Renal cortical epithelial cell (primary cell): ENCODE results near the gene FNDC5. TPM values are rescaled to one million over a fixed set of nuclear protein-coding genes. Genes with fewer than 3 reads are reported as not detected.
"Not testable (repeated sequence)": the region's sequence is repeated elsewhere in the genome, so short reads cannot be mapped to it uniquely, and the experiment has no call there.

Experiments
- DNase-seq: peaks from one replicate; pipeline ENCODE4 v3.0.0-alpha.2; 2011; ENCODE audit warnings: low read depth
- total RNA-seq: library from RNA; depleted of rRNA; stranded (reverse); fragments of >200 nt; gene quantifications from 2 replicates; pipeline ENCODE4 v1.2.3, GENCODE V29; 2014

FNDC5 gene
- 0.70 TPM in 1 of 2 replicates, not detected in the other for total RNA-seq

DNA sequence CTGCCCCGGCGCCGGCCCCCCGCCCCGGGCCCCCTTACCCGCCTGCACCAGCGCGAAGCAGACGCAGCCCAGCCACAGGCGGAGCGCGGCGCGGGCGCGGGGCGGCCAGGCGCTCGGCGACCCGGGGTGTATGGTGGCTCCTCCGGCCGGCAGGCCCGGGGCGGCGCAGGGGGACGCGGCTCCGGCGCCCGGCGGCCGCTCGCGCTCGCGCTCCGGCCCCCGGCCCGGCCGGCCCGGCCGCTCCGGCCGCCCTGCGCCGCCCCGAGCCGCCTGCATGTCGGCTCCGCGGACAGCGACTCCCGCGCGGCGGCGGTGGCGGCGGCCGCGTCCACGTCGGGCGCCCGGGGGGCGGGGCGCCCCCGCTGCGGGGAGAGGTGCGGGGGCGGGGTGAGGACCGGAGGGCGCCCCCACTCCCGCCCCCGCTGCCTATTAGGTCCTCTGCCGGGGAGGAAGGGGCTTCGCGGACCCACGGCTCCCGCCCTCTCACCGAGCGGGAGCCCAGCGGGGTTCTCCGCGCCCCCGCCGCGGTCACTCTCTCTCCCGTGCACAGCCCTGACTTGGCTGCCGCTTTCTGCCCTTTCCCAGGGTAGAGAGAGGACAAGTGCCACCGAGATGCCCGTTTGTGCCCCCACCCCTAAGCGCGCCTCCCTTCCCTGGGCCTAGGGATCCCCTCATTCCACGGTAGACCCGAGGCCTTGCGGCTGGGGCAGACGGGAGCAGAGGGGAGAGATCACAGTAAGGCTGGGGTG, at the start of gene FNDC5:
Gene FNDC5 (minus strand): TSS at position 298 of the 749 bp plus-strand sequence.
- no peak for DNase-seq

DNA sequence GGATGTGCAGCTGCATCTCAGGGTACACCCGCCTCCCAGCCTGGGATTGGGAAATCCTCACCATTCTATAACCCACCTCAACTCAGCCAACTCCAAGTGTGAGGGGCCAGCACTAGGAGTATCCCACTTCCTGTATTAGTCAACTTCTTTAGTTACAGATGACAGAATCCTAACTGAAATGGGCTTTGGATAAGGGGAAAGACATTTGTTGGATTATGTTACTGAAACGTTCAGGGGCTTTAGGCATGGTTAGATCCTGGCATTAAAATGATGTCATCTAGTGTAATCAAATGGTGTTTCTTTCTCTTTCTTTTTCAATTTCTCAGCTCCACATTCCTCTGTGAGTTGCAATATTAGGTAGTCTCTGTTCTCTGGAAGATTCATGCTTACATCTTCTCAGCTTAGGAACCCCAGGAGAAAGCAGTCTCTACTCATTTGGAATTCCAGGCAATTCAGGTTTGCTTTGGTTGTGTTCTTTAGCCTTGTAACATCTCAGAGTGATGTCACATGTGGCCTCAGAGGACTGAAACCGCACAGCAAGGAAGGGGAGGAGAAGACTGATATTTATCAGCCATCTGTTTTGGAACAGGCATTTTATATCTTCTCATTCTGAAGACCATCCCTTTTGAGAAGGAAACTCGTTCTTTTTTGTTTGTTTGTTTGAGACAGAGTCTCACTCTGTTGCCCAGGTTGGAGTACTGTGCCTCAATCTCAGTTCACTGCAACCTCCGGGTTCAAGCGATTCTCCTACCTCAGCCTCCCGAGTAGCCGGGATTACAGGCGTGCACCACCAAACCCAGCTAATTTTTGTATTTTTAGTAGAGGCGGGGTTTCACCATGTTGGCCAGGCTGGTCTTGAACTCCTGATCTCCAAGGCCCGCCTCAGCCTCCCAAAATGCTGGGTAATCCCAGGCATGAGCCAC, 49.4 kb upstream of the FNDC5 start:
- peak; percentile 83 for DNase-seq

DNA sequence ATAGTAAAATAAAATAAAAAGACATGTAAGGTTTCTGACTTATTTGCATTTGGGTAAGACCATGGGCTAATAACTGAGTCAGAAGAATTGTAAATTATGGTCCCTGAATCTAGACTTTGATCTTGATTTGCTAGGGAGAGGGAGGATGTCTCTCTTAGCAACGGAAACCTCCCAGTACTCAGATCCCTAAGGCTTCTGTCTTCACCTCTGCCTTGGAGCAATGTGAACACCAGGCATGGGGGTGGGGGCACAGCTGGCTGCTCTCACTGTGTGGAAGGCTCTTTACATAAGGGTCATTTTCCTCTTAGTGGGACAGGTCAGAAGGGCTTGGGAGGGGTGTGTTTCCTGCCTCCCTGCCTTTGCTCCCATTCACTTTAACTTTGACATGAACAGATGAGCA, 47.5 kb upstream of the FNDC5 start:
- DNase-seq, result no peak

DNA sequence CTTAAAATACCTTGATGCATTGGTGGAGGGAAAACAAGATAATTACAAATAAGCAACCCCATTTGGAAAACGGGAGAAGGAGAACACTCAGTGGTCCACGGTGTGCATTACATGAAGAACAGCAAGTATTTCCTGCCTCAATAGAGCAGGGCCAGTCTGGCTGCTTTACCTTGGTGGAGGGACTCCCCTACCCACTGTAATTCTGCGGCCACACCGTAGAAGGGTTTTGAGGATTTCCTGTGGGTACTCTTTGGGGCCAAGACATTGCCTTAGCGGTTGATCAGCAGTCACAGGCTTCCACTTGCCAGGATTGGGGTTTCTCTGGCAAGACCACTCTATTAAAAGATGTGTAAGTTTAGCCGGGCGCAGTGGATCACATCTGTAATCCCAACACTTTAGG, 46.8 kb upstream of the FNDC5 start:
- DNase-seq, result no peak

DNA sequence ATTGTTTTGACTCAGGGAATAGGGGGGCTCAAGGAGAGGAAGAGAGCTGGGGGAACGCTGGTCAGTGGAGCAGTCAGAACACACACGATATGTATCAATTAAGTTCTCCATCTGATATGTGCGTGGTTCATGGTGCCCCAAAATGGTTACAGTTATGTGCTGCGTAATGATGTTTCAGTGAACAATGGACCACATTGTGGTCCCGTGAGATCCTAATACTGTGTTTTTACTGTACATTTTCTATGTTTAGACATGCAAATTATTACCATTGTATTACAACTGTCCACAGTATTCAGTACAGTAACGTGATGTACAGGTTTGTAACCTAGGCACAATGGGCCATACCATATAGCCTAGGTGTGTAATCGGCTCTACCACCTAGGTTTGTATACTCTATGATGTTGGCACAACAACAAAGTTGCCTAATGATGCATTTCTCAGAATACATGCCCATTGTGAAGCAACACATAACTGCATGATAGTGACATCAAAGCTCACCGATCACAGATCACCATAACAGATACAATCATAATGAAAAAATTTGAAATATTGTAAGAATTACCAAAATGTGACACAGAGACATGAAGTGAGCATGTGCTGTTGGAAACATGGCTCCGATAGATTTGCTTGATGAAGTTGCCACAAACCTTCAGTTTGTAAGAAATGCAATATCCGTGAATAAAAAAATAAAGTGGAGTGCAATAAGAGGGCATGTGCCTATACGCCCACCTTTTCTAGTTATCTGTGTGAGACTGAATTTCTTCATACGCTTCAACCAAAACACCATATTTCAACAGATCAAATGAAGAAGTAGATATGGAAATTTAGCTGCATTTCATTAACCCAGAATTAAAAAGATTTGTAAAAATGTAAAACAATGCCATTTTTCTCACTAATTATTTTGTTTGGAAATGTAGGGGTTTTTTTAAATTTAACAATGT, 45.3 kb upstream of the FNDC5 start:
- DNase-seq, result no peak

DNA sequence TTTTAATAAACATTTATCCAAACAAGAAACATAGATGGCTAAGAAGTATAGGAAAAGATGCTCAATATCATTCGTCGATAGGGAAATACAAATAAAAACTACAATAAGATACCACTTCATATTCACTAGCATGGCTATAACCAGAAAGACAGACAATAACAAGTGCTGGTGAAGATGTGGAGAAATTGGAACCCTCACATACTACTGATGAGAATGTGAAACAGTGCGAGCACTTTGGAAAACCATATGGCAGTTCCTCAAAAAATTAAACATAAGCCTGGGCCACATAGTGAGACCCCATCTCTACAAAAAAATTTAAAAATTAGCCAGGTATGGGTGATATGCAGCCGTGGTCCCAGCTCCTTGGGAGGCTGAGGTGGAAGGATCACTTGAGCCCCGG, 39.6 kb upstream of the FNDC5 start:
- DNase-seq, result no peak

DNA sequence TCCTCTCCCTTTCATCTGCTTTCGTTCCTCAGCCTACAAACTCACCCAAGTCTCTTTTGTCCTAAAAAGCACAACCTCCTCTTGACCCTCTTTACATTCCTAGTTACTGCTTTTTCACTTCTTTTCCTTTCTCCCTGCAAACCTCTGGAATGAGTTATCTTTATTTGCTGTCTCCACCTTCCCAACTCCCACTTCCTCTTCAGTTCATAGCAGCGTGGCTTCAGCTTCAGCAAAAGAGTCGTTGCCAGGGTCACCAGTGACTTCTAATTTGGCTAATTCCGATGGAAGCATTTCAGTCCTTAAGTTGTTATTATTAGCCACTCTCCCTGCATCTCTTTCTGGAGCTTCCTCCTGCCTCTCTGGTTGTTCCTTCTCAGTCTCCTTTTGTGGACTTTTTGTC, 36.7 kb upstream of the FNDC5 start:
- DNase-seq, result no peak

DNA sequence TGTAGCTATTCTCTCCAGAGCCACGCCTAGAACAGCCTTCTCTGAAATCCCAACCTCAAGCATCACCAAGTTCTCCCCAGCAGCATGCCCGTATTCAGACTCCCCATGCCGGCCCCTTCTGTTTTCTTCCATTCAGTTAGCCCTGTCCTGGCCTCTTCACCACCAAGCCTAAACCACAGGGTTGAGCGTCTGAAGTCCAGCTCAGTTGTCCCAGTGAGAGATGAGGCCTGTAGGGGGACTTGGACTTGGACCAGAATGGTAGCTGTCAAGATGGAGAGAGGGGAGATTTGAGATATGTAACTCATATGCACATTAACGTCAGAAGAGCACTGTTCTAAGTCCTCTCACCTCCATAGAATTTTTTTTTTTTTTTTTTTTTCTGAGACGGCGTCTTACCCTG, 35.9 kb upstream of the FNDC5 start:
- DNase-seq, result no peak

DNA sequence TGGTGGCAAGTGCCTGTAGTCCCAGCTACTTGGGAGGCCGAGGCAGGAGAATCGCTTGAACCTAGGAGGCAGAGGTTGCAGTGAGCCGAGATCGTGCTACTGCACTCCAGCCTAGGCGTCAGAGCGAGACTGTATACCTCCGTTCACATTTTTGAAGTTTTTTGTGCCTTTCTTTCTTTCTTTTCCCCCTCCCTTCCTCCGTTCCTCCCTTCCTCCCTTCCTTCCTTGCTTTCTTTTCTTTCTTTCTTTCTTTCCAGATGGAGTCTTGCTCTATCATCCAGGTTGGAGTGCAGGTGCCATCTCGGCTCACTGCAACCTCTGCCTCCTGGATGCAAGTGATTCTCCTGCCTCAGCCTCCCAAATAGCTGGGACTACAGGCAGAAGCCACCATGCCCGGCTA, 34.9 kb upstream of the FNDC5 start:
- DNase-seq, result not testable (repeated sequence)

DNA sequence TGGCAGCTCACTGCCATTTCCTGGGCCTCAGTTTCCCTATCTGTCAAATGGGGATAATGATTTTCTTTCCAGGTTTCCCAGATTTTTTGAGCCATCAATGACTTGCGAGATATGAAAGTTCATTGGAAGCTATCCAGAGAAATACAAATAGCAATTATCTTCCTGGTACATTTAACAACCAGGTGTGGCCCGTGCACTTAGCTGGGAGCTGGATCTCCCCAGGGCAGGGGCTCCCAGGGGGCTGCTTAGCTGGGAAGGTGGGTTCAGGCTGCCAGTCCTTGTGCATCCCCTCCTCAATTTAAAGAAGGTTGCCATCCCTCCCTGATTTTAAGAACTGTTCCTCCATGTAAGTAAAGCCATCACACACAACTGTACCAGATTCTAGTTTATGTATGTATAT, 34.1 kb upstream of the FNDC5 start:
- no peak for DNase-seq

DNA sequence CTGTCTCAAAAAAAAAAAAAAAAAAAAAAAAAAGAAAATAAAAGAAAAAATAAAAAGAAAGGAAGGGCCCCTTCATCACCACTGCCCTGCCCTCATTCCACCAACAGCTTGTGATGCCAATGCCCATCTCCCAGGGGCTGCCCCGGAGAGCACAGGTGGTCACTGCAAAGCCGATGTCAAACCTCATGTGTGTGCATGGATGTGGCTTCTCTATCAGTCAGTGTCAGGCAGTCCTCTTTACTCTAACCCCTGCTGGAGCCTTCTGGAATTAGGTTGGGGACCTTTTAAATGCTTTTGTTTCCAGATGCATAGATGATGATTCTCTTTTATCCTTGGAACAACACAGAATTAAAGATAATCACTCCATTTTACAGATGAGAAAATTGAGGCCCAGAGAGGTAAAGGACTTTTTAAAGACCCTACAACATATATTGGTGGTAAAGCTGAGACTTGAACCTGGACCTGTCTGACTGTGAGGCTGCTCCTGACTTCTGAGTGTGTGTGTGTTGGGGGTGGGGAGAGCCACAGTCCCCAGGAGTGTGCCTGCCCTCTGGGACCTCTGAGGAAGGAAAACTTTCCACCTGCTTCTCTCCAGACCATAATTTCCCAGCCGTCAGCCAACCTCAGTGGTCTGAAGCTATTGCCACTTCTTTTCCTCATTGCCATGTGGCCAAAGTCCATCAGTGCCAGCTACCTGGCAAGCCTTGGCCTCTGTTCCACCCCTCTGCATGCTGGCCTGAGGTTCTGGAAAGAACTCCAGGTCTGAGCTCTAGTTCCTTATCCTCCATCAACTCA, 33.5 kb upstream of the FNDC5 start:
- no peak for DNase-seq

DNA sequence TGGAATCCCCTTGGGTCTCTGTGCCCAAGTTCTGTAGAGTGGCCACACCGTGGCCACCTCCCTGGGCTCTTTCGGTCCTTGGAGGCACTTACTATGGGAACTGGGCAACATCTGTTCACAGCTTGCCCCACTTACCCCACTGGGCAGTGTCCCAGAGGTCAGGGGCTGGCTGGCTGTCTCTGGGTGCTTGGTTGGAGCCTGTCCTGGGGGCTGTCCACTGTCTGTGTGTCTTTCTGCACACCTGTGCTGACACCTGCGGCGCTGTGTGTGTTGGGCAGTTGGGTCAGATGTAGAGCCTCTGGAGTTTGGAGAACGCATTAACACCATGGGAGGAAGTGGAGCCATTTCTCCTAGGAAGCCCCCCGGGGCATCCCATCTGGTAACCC, 31.8 kb upstream of the FNDC5 start:
- no peak for DNase-seq

DNA sequence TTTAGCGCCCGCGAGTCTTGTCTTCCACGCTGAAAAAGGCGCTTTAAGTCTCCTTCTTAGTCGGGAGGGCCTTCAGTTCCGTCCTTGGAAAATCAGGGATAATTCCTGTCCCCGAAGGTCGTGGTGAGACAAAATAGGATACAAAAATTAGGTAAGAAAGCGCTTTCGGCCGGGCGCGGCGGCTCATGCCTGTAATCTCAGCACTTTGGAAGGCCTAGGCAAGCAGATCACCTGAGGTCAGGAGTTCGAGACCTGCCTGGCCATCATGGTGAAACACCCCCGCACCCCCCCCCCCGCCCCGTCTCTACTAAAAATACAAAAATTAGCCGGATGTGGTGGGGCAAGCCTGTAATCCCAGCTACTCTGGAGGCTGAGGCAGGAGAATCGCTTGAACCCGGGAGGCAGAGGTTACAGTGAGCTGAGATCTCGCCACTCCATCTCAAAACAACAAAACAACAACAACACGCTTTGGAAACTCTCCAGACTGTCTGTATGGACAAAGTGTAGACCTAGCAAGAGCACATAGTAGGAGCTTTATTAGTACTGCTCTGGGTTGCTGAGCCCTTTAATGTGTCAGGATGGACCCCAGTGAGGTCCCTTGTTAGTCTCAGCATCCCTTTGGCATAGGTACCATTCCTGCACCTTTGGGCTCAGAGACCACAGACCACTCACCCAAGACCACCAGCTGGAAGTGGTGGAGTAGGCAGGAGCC, 31.3 kb upstream of the FNDC5 start:
- no peak for DNase-seq

DNA sequence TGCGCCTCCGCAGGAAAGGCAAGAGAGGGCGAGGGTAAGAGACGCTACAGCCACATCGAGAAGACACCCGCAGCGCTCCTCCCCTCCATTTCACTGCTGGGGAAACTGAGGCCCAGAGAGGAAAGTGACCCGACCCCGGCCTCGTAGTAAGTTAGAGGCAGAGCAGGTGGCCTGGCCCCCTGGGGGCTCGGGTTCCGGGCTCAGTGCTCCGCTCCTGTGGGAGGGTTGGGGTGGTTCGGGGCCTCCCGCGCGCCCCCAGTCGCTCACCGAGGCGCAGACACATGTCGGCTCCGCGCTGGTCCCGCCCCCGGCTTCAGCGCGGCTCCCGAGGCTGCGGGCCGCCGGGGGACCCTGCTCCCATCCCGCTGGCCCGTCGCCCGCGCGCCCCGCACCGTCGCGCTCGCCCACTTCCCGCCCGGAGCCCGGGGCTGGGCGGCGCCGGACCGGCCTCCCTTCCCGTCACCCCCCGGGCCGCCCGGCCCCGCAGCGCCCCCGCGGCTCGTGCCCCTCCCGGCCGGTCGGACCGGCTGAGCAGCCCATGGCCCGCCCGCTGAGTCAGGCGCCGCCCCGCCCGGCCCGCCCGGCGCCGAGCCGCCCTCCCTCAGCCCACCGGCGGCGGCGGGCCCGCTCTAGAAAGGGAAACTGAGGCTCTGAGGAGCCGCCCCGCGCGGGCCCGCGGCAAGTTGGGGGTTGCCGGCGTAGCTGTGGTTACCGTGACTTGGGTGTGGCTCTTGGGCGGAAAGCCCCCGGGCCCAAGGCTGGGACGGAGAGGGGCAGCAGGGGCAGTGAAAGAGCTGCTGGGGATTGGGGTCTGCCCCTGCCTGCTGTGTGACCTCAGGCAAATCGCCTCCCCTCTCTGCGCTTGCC, 30.5 kb upstream of the FNDC5 start, which contains the start of gene TMEM54:
Gene TMEM54 (minus strand): TSS at position 434 of the 867 bp plus-strand sequence. CDS start 151 bp downstream, at position 283.
- no peak for DNase-seq

DNA sequence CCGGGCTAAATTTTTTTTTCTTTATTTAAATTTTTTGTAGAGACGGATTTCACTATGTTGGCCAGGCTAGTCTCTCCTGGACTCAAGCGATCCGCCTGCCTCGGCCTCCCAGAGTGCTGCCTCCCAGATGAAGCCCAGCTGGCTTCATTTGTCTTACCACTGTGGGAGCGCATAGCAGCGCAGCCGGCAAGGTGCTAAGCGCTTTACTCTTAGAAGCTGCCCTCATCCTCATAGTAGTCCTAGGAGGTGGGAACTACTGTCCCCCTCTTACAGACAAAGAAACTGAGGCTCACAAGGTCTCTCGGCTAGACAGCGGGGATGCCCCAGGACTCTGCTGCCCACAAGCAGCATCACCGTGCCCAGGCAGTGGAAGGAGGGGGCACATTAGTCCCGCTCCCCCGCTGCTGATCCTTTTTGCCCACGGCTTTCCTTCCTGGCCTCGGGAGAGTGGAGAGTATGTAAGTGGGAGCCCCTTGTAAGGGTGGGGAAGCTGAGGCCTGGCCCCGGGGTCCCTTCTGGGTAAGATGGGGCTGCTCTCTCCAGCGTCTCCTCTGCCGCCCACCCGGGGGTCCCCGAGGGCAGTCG, 29.8 kb upstream of the FNDC5 start:
- no peak for DNase-seq

DNA sequence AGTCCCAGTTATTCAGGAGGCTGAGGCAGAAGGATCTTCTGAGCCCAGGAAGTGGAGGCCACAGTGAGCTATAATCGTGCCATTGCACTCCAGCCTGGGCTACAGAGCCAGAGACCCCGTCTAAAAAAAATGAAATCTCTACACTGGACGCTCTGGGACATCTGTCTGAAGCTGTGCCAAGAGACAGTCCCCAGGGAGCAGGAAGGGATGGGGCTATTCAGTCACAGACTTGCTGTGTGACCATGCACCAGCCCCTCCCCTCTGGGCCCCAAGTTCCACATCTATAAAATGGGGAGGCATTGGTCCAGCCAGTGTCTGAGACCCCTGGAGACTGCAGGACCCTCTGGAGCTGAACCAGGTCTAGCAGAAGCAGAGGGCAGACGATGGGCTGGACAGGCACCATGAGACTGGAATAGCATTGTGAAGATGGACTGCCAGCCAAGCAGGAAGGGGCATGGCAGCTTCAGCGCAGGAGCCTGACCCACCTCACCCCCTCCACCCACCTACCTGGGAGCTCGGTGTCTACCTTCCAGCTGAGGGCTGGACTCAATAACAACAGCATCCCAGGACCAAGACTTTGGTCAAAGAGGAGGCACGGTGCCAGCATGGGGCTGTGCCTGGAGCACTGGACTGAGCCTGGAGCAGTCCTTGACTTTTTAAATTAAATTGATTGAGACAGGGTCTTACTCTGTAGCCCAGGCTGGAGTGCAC, 29.0 kb upstream of the FNDC5 start:
- DNase-seq, result no peak

DNA sequence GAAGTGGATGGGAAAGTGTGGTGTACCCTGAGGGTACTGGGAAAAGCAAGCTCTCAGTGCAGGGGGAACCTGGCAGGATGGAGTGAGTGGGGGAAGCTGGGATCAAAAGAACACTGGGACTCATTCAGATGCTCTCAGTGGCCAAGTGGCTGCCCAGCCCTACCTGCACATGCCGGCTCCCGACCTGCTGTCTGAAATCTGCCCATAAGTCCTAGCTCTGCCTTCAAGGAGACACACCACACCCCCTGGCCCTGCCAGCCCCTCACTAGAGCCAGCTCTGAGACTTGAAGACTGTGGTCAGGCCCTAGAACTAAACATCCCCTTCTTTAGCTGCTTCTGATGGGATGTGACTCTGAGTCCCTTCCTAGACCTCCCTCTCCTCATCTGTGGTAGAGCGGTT, 28.2 kb upstream of the FNDC5 start:
- DNase-seq, result no peak

DNA sequence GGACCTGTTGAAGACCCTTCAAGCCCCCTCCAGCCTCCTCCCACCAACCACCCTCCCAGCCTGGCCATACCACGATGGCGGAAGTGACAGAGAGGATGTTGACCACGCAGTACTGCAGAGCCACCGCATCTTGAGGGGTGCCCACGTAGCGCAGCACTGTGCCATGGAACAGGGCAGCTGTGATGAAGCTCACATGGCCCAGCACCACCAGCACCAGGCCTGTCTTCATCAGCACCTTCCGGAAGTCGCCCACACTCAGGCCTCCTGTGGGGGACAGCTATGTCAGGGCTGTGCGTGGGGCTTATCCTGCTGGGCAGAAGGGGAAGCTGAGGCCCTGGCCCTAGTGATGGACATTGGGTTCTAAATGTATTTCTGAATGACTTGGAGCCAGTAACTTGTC, 27.3 kb upstream of the FNDC5 start:
- no peak for DNase-seq
